Endothelial cell of umbilical vein (primary cell): ENCODE data around the gene RELN. TPM values are rescaled to one million over a fixed set of nuclear protein-coding genes. Genes with fewer than 3 reads are reported as not detected.

ENCODE experiments used
- BruUV-seq: library from RNA; stranded (reverse); fragments of 400-500 nt; replicated peaks from 2 replicates; lab custom pipeline; 2021; lab: Mats Ljungman, UMichigan
- CTCF ChIA-PET: fragments of 300-600, 350-600 bp; sonication (Branson Sonifier 250); formaldehyde crosslinking; loops from one replicate; lab custom pipeline; 2021; ENCODE audit warnings: antibody characterized with exemption, inconsistent platforms; lab: Charles Lee
- POLR2A ChIA-PET: fragments of 300-600, 350-600 bp; sonication (Branson Sonifier 250); formaldehyde crosslinking; loops from one replicate; lab custom pipeline; 2021; ENCODE audit warnings: antibody characterized with exemption, inconsistent platforms; lab: Charles Lee
- DNase-seq: peaks from one replicate; pipeline ENCODE4 v3.0.0-alpha.2; 2011; ENCODE audit warnings: low read depth, low spot score
- FAIRE-seq: peaks from 2 replicates; lab custom pipeline; 2011; peaks lifted over from hg19 to GRCh38; lab: Jason Lieb, UNC
- H2AFZ ChIP-seq: 2 replicates; pipeline ENCODE4 v1.6.0; 2012; ENCODE audit warnings: low read depth, low read length, control low read depth, inconsistent platforms
- H3K27ac ChIP-seq: 2 replicates; pipeline ENCODE4 v1.5.1; 2011; ENCODE audit warnings: low read depth, mild to moderate bottlenecking, control low read depth, low read length, moderate library complexity; ENCODE audit not compliant: insufficient read depth
- H3K27me3 ChIP-seq, 2 experiments: 2 replicates each; pipeline versions ENCODE4 v1.6.0 to v1.6.1; 2011; ENCODE audit warnings: low read length in 2 of 2, mixed read lengths in 1 of 2; ENCODE audit not compliant: control insufficient read depth in 2 of 2, insufficient read depth in 2 of 2
- H3K36me3 ChIP-seq, 2 experiments: 2 replicates in 1 of 2; 3 replicates in 1 of 2; pipeline ENCODE4 v1.5.1; 2011; ENCODE audit warnings: low read length in 2 of 2, mild to moderate bottlenecking in 1 of 2, moderate library complexity in 1 of 2; ENCODE audit not compliant: control insufficient read depth in 2 of 2, insufficient read depth in 2 of 2; ENCODE audit errors: extremely low read depth in 1 of 2
- H3K4me1 ChIP-seq: 3 replicates; pipeline ENCODE4 v1.5.1; 2011; ENCODE audit warnings: mild to moderate bottlenecking, low read length; ENCODE audit not compliant: control insufficient read depth, insufficient read depth; ENCODE audit errors: extremely low read depth
- H3K4me2 ChIP-seq: 2 replicates; pipeline ENCODE4 v1.6.1; 2011; ENCODE audit warnings: low read length, control low read depth, mixed read lengths; ENCODE audit not compliant: insufficient read depth
- H3K4me3 ChIP-seq, 3 experiments: fragments of 200-600 bp in 1 of 3; sonication (generic), shearing (Covaris generic) in 1 of 3; replicated peaks in 1 of 3; 2 replicates each; pipeline ENCODE4 v1.5.1; 2011 to 2016; ENCODE audit warnings: control low read depth in 3 of 3, low read length in 3 of 3, mild to moderate bottlenecking in 2 of 3, inconsistent platforms in 1 of 3, low read depth in 1 of 3, moderate library complexity in 1 of 3; ENCODE audit not compliant: insufficient read depth in 1 of 3
- H3K79me2 ChIP-seq: 2 replicates; pipeline ENCODE4 v1.6.0; 2012; ENCODE audit warnings: low read length, inconsistent platforms; ENCODE audit not compliant: control insufficient read depth, insufficient read depth
- H3K9ac ChIP-seq: replicated peaks from 2 replicates; pipeline ENCODE3; 2011; ENCODE audit warnings: low read length, control low read depth; ENCODE audit not compliant: insufficient read depth; ENCODE audit errors: extremely low read depth
- H3K9me1 ChIP-seq: replicated peaks from 3 replicates; pipeline ENCODE4 v1.6.0; 2011; ENCODE audit warnings: mild to moderate bottlenecking, low read length; ENCODE audit not compliant: control insufficient read depth, insufficient read depth; ENCODE audit errors: extremely low read depth
- H3K9me3 ChIP-seq: replicated peaks from 2 replicates; pipeline ENCODE4 v1.5.1; 2012; ENCODE audit warnings: low read length, inconsistent platforms; ENCODE audit not compliant: control insufficient read depth, insufficient read depth
- H4K20me1 ChIP-seq: replicated peaks from 2 replicates; pipeline ENCODE3; 2011; ENCODE audit warnings: mild to moderate bottlenecking, low read length; ENCODE audit not compliant: control insufficient read depth, insufficient read depth; ENCODE audit errors: extremely low read depth
- CTCF ChIP-seq, 2 donors: IDR thresholded peaks; 1 replicate in 1 of 2; 2 replicates in 1 of 2; pipeline ENCODE4 v1.5.1; 2011; ENCODE audit warnings: low read length in 2 of 2, mild to moderate bottlenecking in 2 of 2, moderate library complexity in 2 of 2, control low read depth in 1 of 2, inconsistent platforms in 1 of 2, low read depth in 1 of 2; ENCODE audit not compliant: insufficient read depth in 1 of 2; ENCODE audit errors: extremely low read depth in 1 of 2
- EZH2 ChIP-seq: IDR thresholded peaks from 2 replicates; pipeline ENCODE4 v1.6.1; 2012; ENCODE audit warnings: borderline replicate concordance, low read depth, mild to moderate bottlenecking, moderate library complexity, low read length, inconsistent platforms; ENCODE audit not compliant: severe bottlenecking
- FOS ChIP-seq: IDR thresholded peaks from 2 replicates; pipeline ENCODE4 v1.6.1; 2011; ENCODE audit warnings: mild to moderate bottlenecking, low read length, moderate library complexity, borderline replicate concordance; ENCODE audit not compliant: insufficient read depth
- GATA2 ChIP-seq: IDR thresholded peaks from 2 replicates; pipeline ENCODE4 v1.7.0; 2011; ENCODE audit warnings: low read depth, mild to moderate bottlenecking, moderate library complexity, mixed read lengths, low read length; ENCODE audit not compliant: insufficient read length, insufficient read depth
- JUN ChIP-seq: IDR thresholded peaks from 2 replicates; pipeline ENCODE4 v1.6.1; 2011; ENCODE audit warnings: borderline replicate concordance, low read depth; ENCODE audit not compliant: insufficient read length, insufficient read depth
- MAX ChIP-seq: IDR thresholded peaks from 2 replicates; pipeline ENCODE4 v1.6.1; 2011; ENCODE audit not compliant: insufficient read depth, insufficient read length
- MYC ChIP-seq: IDR thresholded peaks from one replicate; pipeline ENCODE4 v1.6.1; 2011; ENCODE audit warnings: mild to moderate bottlenecking, low read depth, low read length
- POLR2A ChIP-seq: IDR thresholded peaks from 2 replicates; pipeline ENCODE4 v1.6.1; 2012; ENCODE audit warnings: low read depth, mild to moderate bottlenecking, control low read depth, low read length
- POLR2AphosphoS5 ChIP-seq: IDR thresholded peaks from 2 replicates; pipeline ENCODE4 v1.6.1; 2012; ENCODE audit warnings: low read depth, mild to moderate bottlenecking, control low read depth, low read length, moderate library complexity; ENCODE audit not compliant: insufficient read depth
- dilution Hi-C: fragments of 300-500 bp; cut with MboI; formaldehyde crosslinking; loops from one replicate; pipeline ENCODE4 v1.15.0; 2019; ENCODE audit warnings: low sequenced_read_pairs; ENCODE audit not compliant: extremely low pct_ligation_motif_present
- intact Hi-C: fragments of 100-400 bp; cut with micrococcal nuclease; formaldehyde crosslinking; loops from one replicate; pipeline ENCODE4 v1.10.0; 2022
- polyA plus RNA-seq, 4 experiments: library from polyadenylated mRNA; depleted of rRNA in 3 of 4; stranded (reverse) in 3 of 4; unstranded in 1 of 4; fragments of >200 nt; gene quantifications; 2 replicates each; pipeline versions ENCODE4 v1.2.1 to v1.2.3, GENCODE V29; 2011 to 2012; ENCODE audit warnings: missing spikeins in 1 of 4
- total RNA-seq: library from RNA; stranded (reverse); gene quantifications from 2 replicates; pipeline ENCODE4 v1.2.3, GENCODE V29; 2021

RELN gene
- total and polyA plus RNA-seq, 2 donors (not counting 3 experiments of a cell fraction or from before 2014, with no cell fraction given), result 0.15 to 0.22 TPM

GRCh38 chr7:103795107-103795506 is 194.4 kb downstream of the RELN start:
- intact Hi-C loops (no loop called here), dilution Hi-C loops (no loop called here)
- Histone ChIP-seq H3K9me3 (no peaks in the 10 kb centered on the region), H3K4me1 (no peaks in the 10 kb centered on the region), H3K27me3 (no peaks in the 10 kb centered on the region), H3K4me3 (no peak overlapping the region), H3K79me2 (no peaks in the 10 kb centered on the region), H3K36me3 (no peaks in the 10 kb centered on the region), H3K4me2 (no peak overlapping the region), H2AFZ (no peak overlapping the region), H3K9me1 (no peaks in the 10 kb centered on the region), H3K27ac (no peak overlapping the region), H3K9ac (no peak overlapping the region), H4K20me1 (no peaks in the 10 kb centered on the region)
- CTCF ChIA-PET, result no interaction called here
- POLR2A ChIA-PET, result no interaction called here
- no peak for TF ChIP-seq GATA2
- no peak for TF ChIP-seq EZH2
- no peak for TF ChIP-seq CTCF (IDR thresholded peaks at IDR 0.05; ENCODE audit: extremely low read depth in 1 of 2, insufficient read depth in 1 of 2, low read depth in 1 of 2, low read length in 2 of 2)
- no peak for TF ChIP-seq JUN
- no peak for TF ChIP-seq MYC
- no peak for TF ChIP-seq POLR2A
- no peak for TF ChIP-seq POLR2AphosphoS5
- no peak for TF ChIP-seq FOS
- TF ChIP-seq MAX, result no peak
- no peak for DNase-seq
- BruUV-seq, result no TSS peak
- FAIRE-seq, result no peak
